ENCODE measurements around the gene LHX1.

GRCh38 chr17:36926226-36926625, 11.0 kb upstream of the LHX1 start:
- no peak for TF ChIP-seq ZBTB43 (CRISPR knock-in tag; IDR thresholded peaks at IDR 0.05)
- TF ChIP-seq ZNF121 (CRISPR knock-in tag; IDR thresholded peaks at IDR 0.05), result no peak
- no peak for TF ChIP-seq CDX4 (CRISPR knock-in tag; IDR thresholded peaks at IDR 0.05; ENCODE audit: borderline replicate concordance)
